ENCODE data around the gene NKAPL. TPM values are rescaled to one million over a fixed set of nuclear protein-coding genes. Genes with fewer than 3 reads are reported as not detected.

The NKAPL gene
- total RNA-seq, 1 experiment from 2014 or later, result not detected

GRCh38 chr6:28220257-28221133 lies 38.6 kb upstream of the NKAPL start:
- Histone ChIP-seq H3K9me3 (ENCODE audit: control insufficient read depth in 1 of 2, insufficient read depth in 1 of 2, low read depth in 1 of 2, low read length in 2 of 2) (no peaks in the 10 kb centered on the region), H4K20me1 (ENCODE audit: insufficient read depth) (no peaks in the 10 kb centered on the region), H3K79me2 (ENCODE audit: insufficient read depth, low read length) (peaks cover 2% of the 10 kb centered on the region; the same call in 1 of the 2 replicates), H3K4me2 (ENCODE audit: low read length) (no peak overlapping the region), H3K27me3 (ENCODE audit: insufficient read depth, low read length) (no peaks in the 10 kb centered on the region), H2AFZ (ENCODE audit: low read depth, low read length, poor library complexity, severe bottlenecking) (no peak overlapping the region), H3K9ac (ENCODE audit: low read length) (no peak overlapping the region), H3K9me2 (ENCODE audit: insufficient read depth) (no peaks in the 10 kb centered on the region; the same call in 1 of the 2 replicates), H3K36me3 (ENCODE audit: control insufficient read depth in 1 of 2, insufficient read depth in 2 of 2, low read length in 2 of 2) (no peaks in the 10 kb centered on the region), H3K4me3 (replicated peaks in 1 of 2; ENCODE audit: low read depth in 1 of 2, low read length in 2 of 2) (no peak overlapping the region), H3K4me1 (ENCODE audit: control insufficient read depth in 1 of 2, insufficient read depth in 2 of 2, low read length in 2 of 2) (peaks cover 7 to 20% of the 10 kb centered on the region in 2 experiments), H3K27ac (ENCODE audit: low read depth, low read length) (no peak overlapping the region)
- DNase-seq (ENCODE audit: low read depth, low spot score) (no peak), ATAC-seq (no peak)
- TF ChIP-seq EGR1 (IDR thresholded peaks at IDR 0.05; ENCODE audit: low read depth), result no peak
- no peak for TF ChIP-seq YY1 (IDR thresholded peaks at IDR 0.05; ENCODE audit: extremely low read depth, insufficient replicate concordance, low read depth, low read length)
- TF ChIP-seq ZFX (IDR thresholded peaks at IDR 0.05), result no peak
- ChIA-PET RAD21 (ENCODE audit: low non-redundant PET in 1 of 2, low total read pairs in 2 of 2, uncharacterized antibody in 2 of 2, unreplicated experiment in 2 of 2) (no interaction called here), POLR2A (no interaction called here), CTCF (no interaction called here)
- BruUV-seq (replicated peaks), result no TSS peak
- intact Hi-C loops (cut with micrococcal nuclease), result no loop called here

GRCh38 chr6:28224131-28225055 lies 34.7 kb upstream of the NKAPL start:
- ATAC-seq (peak; percentile 21), DNase-seq (ENCODE audit: low read depth, low spot score) (no peak)
- peak overlapping the region; percentile 43 for H3K27ac ChIP-seq (ENCODE audit: low read depth, low read length)
- H3K9ac ChIP-seq (ENCODE audit: low read length), result peak overlapping the region; percentile 76
- RAD21 ChIA-PET (ENCODE audit: low non-redundant PET in 1 of 2, low total read pairs in 2 of 2, uncharacterized antibody in 2 of 2, unreplicated experiment in 2 of 2), result no interaction called here
- H3K36me3 ChIP-seq (ENCODE audit: control insufficient read depth in 1 of 2, insufficient read depth in 2 of 2, low read length in 2 of 2), result peaks cover 16 to 22% of the 10 kb centered on the region in 2 experiments
- BruUV-seq (replicated peaks), result TSS peak; percentile 98
- no peaks in the 10 kb centered on the region for H3K9me3 ChIP-seq (ENCODE audit: control insufficient read depth in 1 of 2, insufficient read depth in 1 of 2, low read depth in 1 of 2, low read length in 2 of 2)
- no peaks in the 10 kb centered on the region for H3K27me3 ChIP-seq (ENCODE audit: insufficient read depth, low read length)
- peak overlapping the region; percentile 24 for H2AFZ ChIP-seq (ENCODE audit: low read depth, low read length, poor library complexity, severe bottlenecking)
- H3K4me2 ChIP-seq (ENCODE audit: low read length), result peak overlapping the region; percentile 92
- H3K4me1 ChIP-seq (ENCODE audit: control insufficient read depth in 1 of 2, insufficient read depth in 2 of 2, low read length in 2 of 2), result peaks cover 10 to 20% of the 10 kb centered on the region in 2 experiments
- peaks cover 19% of the 10 kb centered on the region for H3K79me2 ChIP-seq (ENCODE audit: insufficient read depth, low read length)
- H3K9me2 ChIP-seq (ENCODE audit: insufficient read depth), result no peaks in the 10 kb centered on the region; the same call in 1 of the 2 replicates
- H3K4me3 ChIP-seq (replicated peaks in 1 of 2; ENCODE audit: low read depth in 1 of 2, low read length in 2 of 2), result peak overlapping the region; percentile 82 to 83
- TF ChIP-seq POLR2A (IDR thresholded peaks at IDR 0.05; ENCODE audit: borderline replicate concordance, extremely low read depth, insufficient read depth, insufficient read length) (no peak), ZFX (IDR thresholded peaks at IDR 0.05) (no peak), ZNF274 (IDR thresholded peaks at IDR 0.05; ENCODE audit: low read depth, low read length) (no peak), SRF (IDR thresholded peaks at IDR 0.05; ENCODE audit: low read depth) (no peak), SP1 (IDR thresholded peaks at IDR 0.05; ENCODE audit: low read depth) (no peak), SIN3A (IDR thresholded peaks at IDR 0.05; ENCODE audit: low read depth) (no peak), CEBPB (IDR thresholded peaks at IDR 0.05; ENCODE audit: low read depth) (no peak), JUND (IDR thresholded peaks at IDR 0.05) (no peak), ATF3 (IDR thresholded peaks at IDR 0.05) (no peak)
- intact Hi-C loops (cut with micrococcal nuclease), result loop anchor here (5.0 kb wide), 1 partner anchor 128 kb away; no protein-coding TSS in a partner anchor
- H4K20me1 ChIP-seq (ENCODE audit: insufficient read depth), result no peaks in the 10 kb centered on the region
- POLR2A ChIA-PET, result no interaction called here
- CTCF ChIA-PET, result interaction anchor here (0.7 kb wide), 1 partner anchor 22 kb away, joined by 4 read pairs; no protein-coding TSS in a partner anchor

All from HCT116 (cell line).